ENCODE results near the gene ZNF563. TPM values are rescaled to one million over a fixed set of nuclear protein-coding genes. Genes with fewer than 3 reads are reported as not detected.

ZNF563 gene
- total and polyA plus RNA-seq, 2 donors = 3.3 to 6.5 TPM

DNA sequence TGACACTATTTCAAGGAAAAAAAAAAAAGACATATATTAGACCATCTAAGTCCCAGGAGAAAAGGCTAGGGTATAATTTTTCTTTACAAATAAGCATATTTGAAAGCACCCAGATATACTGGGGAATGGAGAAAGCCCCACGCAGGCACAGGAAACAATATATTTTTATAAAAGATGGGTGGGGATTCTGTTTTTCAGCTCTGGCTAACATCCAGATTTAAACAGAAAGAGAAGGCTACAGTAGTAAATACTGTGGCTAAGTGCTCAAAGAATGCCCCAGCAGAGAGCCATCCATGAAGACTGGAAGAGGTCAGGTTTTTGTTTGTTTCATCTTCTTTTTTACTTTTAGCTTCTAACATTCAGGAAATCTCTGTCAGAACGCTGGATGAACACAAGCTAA, 54.7 kb downstream of the ZNF563 start:
- Histone ChIP-seq H3K4me3 (ENCODE audit: low read length in 2 of 2) (no peak overlapping the region), H3K27ac (ENCODE audit: low read depth in 1 of 2, low read length in 1 of 2) (no peak overlapping the region), H3K9me3 (ENCODE audit: control insufficient read depth in 2 of 2, insufficient read depth in 1 of 2, low read length in 1 of 2) (peaks cover 6 to 22% of the 10 kb centered on the region in 2 donors), H3K4me1 (ENCODE audit: control insufficient read depth in 2 of 2, insufficient read depth in 2 of 2, low read length in 2 of 2) (no peaks in the 10 kb centered on the region), H3K27me3 (ENCODE audit: control insufficient read depth in 2 of 2, insufficient read depth in 1 of 2, low read length in 1 of 2) (no peaks in the 10 kb centered on the region), H3K36me3 (ENCODE audit: control insufficient read depth in 2 of 2, insufficient read depth in 2 of 2, low read length in 1 of 2) (peaks cover 11 to 15% of the 10 kb centered on the region in 2 donors)
- DNase-seq (ENCODE audit: low read depth in 6 of 9, low spot score in 9 of 9) = no peak
- WGBS = 87% methylated on average over 2 of the region's 2 CpGs

DNA sequence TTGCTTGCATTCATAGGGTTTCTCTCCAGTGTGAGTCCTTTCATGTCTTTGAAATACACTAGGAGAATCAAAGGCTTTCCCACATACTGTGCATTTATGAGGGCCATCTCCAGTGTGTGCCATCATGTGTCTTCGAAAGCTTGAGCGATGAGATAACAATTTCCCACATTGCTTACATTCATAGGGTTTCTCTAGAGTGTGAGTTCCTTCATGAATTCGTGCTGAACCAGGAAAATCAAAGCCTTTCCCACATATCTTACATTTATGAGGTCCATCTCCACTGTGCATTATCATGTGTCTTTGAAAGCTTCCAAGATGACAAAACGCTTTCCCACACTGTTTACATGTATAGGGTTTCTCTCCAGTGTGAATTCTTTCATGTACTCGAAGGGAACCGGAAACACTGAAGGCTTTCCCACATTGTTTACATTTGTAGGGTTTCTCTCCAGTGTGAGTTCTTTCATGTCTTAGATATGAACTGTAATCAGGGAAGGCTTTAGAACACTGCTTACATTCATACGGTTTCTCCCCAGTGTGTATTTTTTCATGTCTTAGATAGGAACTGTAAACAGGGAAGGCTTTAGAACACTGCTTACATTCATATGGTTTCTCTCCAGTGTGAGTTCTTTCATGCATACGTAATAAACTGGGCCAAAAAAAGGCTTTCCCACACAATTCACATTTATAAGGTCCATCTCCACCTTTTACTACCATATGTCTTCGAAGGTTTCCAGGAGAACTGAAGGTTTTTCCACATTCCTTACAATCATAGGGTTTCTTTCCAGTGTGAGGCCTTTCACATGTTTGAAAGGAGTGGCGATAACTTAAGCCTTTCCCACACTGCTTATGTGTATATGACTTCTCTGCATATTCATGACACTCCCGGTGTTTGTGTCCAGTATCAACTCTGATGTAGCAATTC, 60.2 kb downstream of the ZNF563 start:
- H3K4me1 ChIP-seq (ENCODE audit: control insufficient read depth in 2 of 2, insufficient read depth in 2 of 2, low read length in 2 of 2) = no peaks in the 10 kb centered on the region
- H3K4me3 ChIP-seq (ENCODE audit: low read length in 2 of 2) = no peak overlapping the region
- H3K27ac ChIP-seq (ENCODE audit: low read depth in 1 of 2, low read length in 1 of 2) = no peak overlapping the region
- H3K36me3 ChIP-seq (ENCODE audit: control insufficient read depth in 2 of 2, insufficient read depth in 2 of 2, low read length in 1 of 2) = peaks cover 27 to 30% of the 10 kb centered on the region in 2 donors
- WGBS = 98% methylated on average over 11 of the region's 11 CpGs
- H3K9me3 ChIP-seq (ENCODE audit: control insufficient read depth in 2 of 2, insufficient read depth in 1 of 2, low read length in 1 of 2) = peaks cover 15 to 31% of the 10 kb centered on the region in 2 donors
- DNase-seq (ENCODE audit: low read depth in 6 of 9, low spot score in 9 of 9) = no peak
- no peaks in the 10 kb centered on the region for H3K27me3 ChIP-seq (ENCODE audit: control insufficient read depth in 2 of 2, insufficient read depth in 1 of 2, low read length in 1 of 2)

DNA sequence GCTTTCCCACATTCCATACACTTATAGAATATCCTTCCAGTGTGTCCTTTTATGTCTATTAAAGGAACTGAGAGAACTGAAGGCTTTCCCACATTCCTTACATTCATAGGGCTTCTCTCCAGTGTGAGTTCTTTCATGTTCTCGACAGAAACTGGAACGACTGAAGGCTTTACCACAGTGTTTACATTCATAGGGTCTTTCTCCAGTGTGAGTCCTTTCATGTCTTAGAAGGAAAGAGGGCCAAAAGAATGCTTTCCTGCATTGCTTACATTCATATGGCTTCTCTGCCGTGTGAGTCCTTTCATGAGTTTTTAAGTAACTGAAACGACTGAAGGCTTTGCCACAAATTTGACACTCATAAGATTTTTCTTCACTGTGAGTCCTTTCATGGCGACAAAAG, 61.0 kb downstream of the ZNF563 start:
- Histone ChIP-seq H3K9me3 (ENCODE audit: control insufficient read depth in 2 of 2, insufficient read depth in 1 of 2, low read length in 1 of 2) (peaks cover 15 to 28% of the 10 kb centered on the region in 2 donors), H3K27me3 (ENCODE audit: control insufficient read depth in 2 of 2, insufficient read depth in 1 of 2, low read length in 1 of 2) (no peaks in the 10 kb centered on the region)
- WGBS = 97% methylated on average over 5 of the region's 5 CpGs

DNA sequence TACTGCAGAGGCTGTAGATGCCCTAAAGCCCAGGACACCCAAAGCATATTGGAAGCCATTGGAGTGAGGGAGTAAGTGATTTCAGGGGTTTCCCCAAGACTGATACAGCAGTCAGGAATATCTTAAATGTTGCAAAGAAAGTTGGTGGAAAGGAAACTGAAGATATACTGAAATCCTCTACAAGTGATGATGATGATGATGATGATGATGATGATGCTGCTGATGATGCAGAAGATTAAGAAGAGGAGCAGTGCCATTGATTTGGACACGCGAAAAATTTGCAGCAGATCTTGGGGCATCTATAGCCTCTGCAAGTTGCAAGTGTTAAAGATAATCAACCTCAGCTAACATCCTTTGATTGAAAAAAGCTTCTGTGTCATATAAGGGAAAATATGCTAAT, 62.6 kb downstream of the ZNF563 start:
- H3K36me3 ChIP-seq (ENCODE audit: control insufficient read depth in 2 of 2, insufficient read depth in 2 of 2, low read length in 1 of 2) = peaks cover 25 to 26% of the 10 kb centered on the region in 2 donors
- peaks cover 15 to 39% of the 10 kb centered on the region in 2 donors for H3K9me3 ChIP-seq (ENCODE audit: control insufficient read depth in 2 of 2, insufficient read depth in 1 of 2, low read length in 1 of 2)
- DNase-seq (ENCODE audit: low read depth in 6 of 9, low spot score in 9 of 9) = no peak
- no peak overlapping the region for H3K4me3 ChIP-seq (ENCODE audit: low read length in 2 of 2)
- WGBS = 100% methylated on average over 2 of the region's 2 CpGs
- H3K4me1 ChIP-seq (ENCODE audit: control insufficient read depth in 2 of 2, insufficient read depth in 2 of 2, low read length in 2 of 2) = no peaks in the 10 kb centered on the region
- H3K27ac ChIP-seq (ENCODE audit: low read depth in 1 of 2, low read length in 1 of 2) = no peak overlapping the region
- no peaks in the 10 kb centered on the region for H3K27me3 ChIP-seq (ENCODE audit: control insufficient read depth in 2 of 2, insufficient read depth in 1 of 2, low read length in 1 of 2)

More for the DNA sequence above, 61.0 kb downstream of the ZNF563 start:
- no peak overlapping the region for H3K27ac ChIP-seq (ENCODE audit: low read depth in 1 of 2, low read length in 1 of 2)
- DNase-seq (ENCODE audit: low read depth in 6 of 9, low spot score in 9 of 9) = no peak
- H3K4me3 ChIP-seq (ENCODE audit: low read length in 2 of 2) = no peak overlapping the region
- H3K36me3 ChIP-seq (ENCODE audit: control insufficient read depth in 2 of 2, insufficient read depth in 2 of 2, low read length in 1 of 2) = peaks cover 27 to 30% of the 10 kb centered on the region in 2 donors
- no peaks in the 10 kb centered on the region for H3K4me1 ChIP-seq (ENCODE audit: control insufficient read depth in 2 of 2, insufficient read depth in 2 of 2, low read length in 2 of 2)

Other genes starting within 250 kb of the ZNF563 start
- gene ZNF20, start 193.3 kb downstream of the ZNF563 start, total RNA-seq = 7.7 TPM
- gene ZNF20, start 193.3 kb downstream of the ZNF563 start, polyA plus RNA-seq = 3.7 TPM
- 4.8 TPM for gene ZNF625, start 176.9 kb downstream of the ZNF563 start, total RNA-seq
- 1.9 TPM for gene ZNF625, start 176.9 kb downstream of the ZNF563 start, polyA plus RNA-seq
- gene ZNF136, start 170.5 kb downstream of the ZNF563 start, total RNA-seq = 10.7 TPM
- 8.3 TPM for gene ZNF136, start 170.5 kb downstream of the ZNF563 start, polyA plus RNA-seq
- gene ZNF44, start 38.8 kb downstream of the ZNF563 start, total RNA-seq = 7.1 TPM
- 16.3 TPM for gene ZNF44, start 38.8 kb downstream of the ZNF563 start, polyA plus RNA-seq
- 3.8 TPM for gene ZNF442, start 32.0 kb upstream of the ZNF563 start, total RNA-seq
- 1.9 TPM for gene ZNF442, start 32.0 kb upstream of the ZNF563 start, polyA plus RNA-seq
- 8.0 TPM for gene ZNF799, start 67.6 kb upstream of the ZNF563 start, total RNA-seq
- gene ZNF799, start 67.6 kb upstream of the ZNF563 start, polyA plus RNA-seq = 7.3 TPM
- 9.5 TPM for gene ZNF443, start 107.4 kb upstream of the ZNF563 start, total RNA-seq
- gene ZNF443, start 107.4 kb upstream of the ZNF563 start, polyA plus RNA-seq = 5.5 TPM
- 5.0 TPM for gene ZNF709, start 151.2 kb upstream of the ZNF563 start, total RNA-seq
- 2.2 TPM for gene ZNF709, start 151.2 kb upstream of the ZNF563 start, polyA plus RNA-seq
- gene ZNF564, start 217.8 kb upstream of the ZNF563 start, total RNA-seq = 12.3 TPM
- 10.3 TPM for gene ZNF564, start 217.8 kb upstream of the ZNF563 start, polyA plus RNA-seq